ENCODE data around the gene CLEC2L.

CLEC2L gene

GRCh38 chr7:139488810-139489209 is 34.7 kb upstream of the CLEC2L start:
- Histone ChIP-seq H3K9ac (ENCODE audit: low read length) (no peak overlapping the region), H3K79me1 (replicated peaks; ENCODE audit: low read length, poor library complexity, severe bottlenecking) (no peaks in the 10 kb centered on the region), H3K4me1 (ENCODE audit: control insufficient read depth, insufficient read depth, low read depth, low read length) (peaks cover 9% of the 10 kb centered on the region), H4K8ac (ENCODE audit: low read length) (no peak overlapping the region), H3K27ac (ENCODE audit: low read length, poor library complexity, severe bottlenecking) (peak overlapping the region; percentile 71), H2BK15ac (ENCODE audit: low read depth, poor library complexity, severe bottlenecking) (no peak overlapping the region), H2AK5ac (ENCODE audit: low read length, severe bottlenecking) (no peak overlapping the region), H3K4me3 (ENCODE audit: insufficient read depth in 1 of 2, low read depth in 1 of 2, low read length in 2 of 2) (no peak overlapping the region), H2BK12ac (ENCODE audit: low read length in 2 of 2) (no peak overlapping the region), H3K14ac (ENCODE audit: low read length in 2 of 2) (no peak overlapping the region), H4K91ac (ENCODE audit: low read length) (no peak overlapping the region), H2AFZ (ENCODE audit: low read depth, low read length) (no peak overlapping the region), H2BK120ac (ENCODE audit: low read depth, low read length) (no peak overlapping the region), H3K18ac (ENCODE audit: low read depth in 1 of 2, low read length in 2 of 2) (no peak overlapping the region), H3K4me2 (ENCODE audit: low read length, poor library complexity, severe bottlenecking) (no peak overlapping the region), H3K4ac (ENCODE audit: low read depth in 1 of 2, low read length in 2 of 2) (no peak overlapping the region), H3K23ac (ENCODE audit: low read length in 2 of 2) (no peak overlapping the region), H3K27me3 (ENCODE audit: control insufficient read depth in 1 of 2, insufficient read depth in 1 of 2, low read length in 2 of 2) (peaks cover 34 to 64% of the 10 kb centered on the region in 2 experiments), H3K9me3 (ENCODE audit: control insufficient read depth, low read length) (peaks cover 11% of the 10 kb centered on the region), H2BK5ac (ENCODE audit: low read depth, low read length, poor library complexity, severe bottlenecking) (no peak overlapping the region), H3K36me3 (ENCODE audit: control insufficient read depth in 1 of 2, insufficient read depth in 2 of 2, low read depth in 1 of 2, low read length in 2 of 2) (no peaks in the 10 kb centered on the region)
- whole genome bisulfite sequencing = 49% methylated on average over 3 of the region's 4 CpGs
- DNase-seq = peak; percentile 4

GRCh38 chr7:139490130-139490529 is 33.4 kb upstream of the CLEC2L start:
- H3K23ac ChIP-seq (ENCODE audit: low read length in 2 of 2) = no peak overlapping the region
- no peak overlapping the region for H3K18ac ChIP-seq (ENCODE audit: low read depth in 1 of 2, low read length in 2 of 2)
- H3K9me3 ChIP-seq (ENCODE audit: control insufficient read depth, low read length) = peaks cover 11% of the 10 kb centered on the region
- 74% methylated on average over 4 of the region's 5 CpGs for WGBS
- H4K91ac ChIP-seq (ENCODE audit: low read length) = no peak overlapping the region
- H4K8ac ChIP-seq (ENCODE audit: low read length) = no peak overlapping the region
- H3K4me2 ChIP-seq (ENCODE audit: low read length, poor library complexity, severe bottlenecking) = no peak overlapping the region
- H3K27me3 ChIP-seq (ENCODE audit: control insufficient read depth in 1 of 2, insufficient read depth in 1 of 2, low read length in 2 of 2) = peaks cover 39 to 63% of the 10 kb centered on the region in 2 experiments
- H2BK5ac ChIP-seq (ENCODE audit: low read depth, low read length, poor library complexity, severe bottlenecking) = no peak overlapping the region
- DNase-seq = no peak
- H2BK15ac ChIP-seq (ENCODE audit: low read depth, poor library complexity, severe bottlenecking) = no peak overlapping the region
- H3K14ac ChIP-seq (ENCODE audit: low read length in 2 of 2) = no peak overlapping the region
- H3K79me1 ChIP-seq (replicated peaks; ENCODE audit: low read length, poor library complexity, severe bottlenecking) = no peaks in the 10 kb centered on the region
- H2AFZ ChIP-seq (ENCODE audit: low read depth, low read length) = no peak overlapping the region
- no peak overlapping the region for H2BK120ac ChIP-seq (ENCODE audit: low read depth, low read length)
- no peak overlapping the region for H2BK12ac ChIP-seq (ENCODE audit: low read length in 2 of 2)
- no peak overlapping the region for H3K9ac ChIP-seq (ENCODE audit: low read length)
- H3K4me1 ChIP-seq (ENCODE audit: control insufficient read depth, insufficient read depth, low read depth, low read length) = peaks cover 11% of the 10 kb centered on the region
- H3K27ac ChIP-seq (ENCODE audit: low read length, poor library complexity, severe bottlenecking) = no peak overlapping the region
- no peak overlapping the region for H2AK5ac ChIP-seq (ENCODE audit: low read length, severe bottlenecking)
- H3K4ac ChIP-seq (ENCODE audit: low read depth in 1 of 2, low read length in 2 of 2) = no peak overlapping the region
- no peaks in the 10 kb centered on the region for H3K36me3 ChIP-seq (ENCODE audit: control insufficient read depth in 1 of 2, insufficient read depth in 2 of 2, low read depth in 1 of 2, low read length in 2 of 2)
- no peak overlapping the region for H3K4me3 ChIP-seq (ENCODE audit: insufficient read depth in 1 of 2, low read depth in 1 of 2, low read length in 2 of 2)

- no peak overlapping the region for H4K8ac ChIP-seq (ENCODE audit: low read length)
- H2BK15ac ChIP-seq (ENCODE audit: low read depth, poor library complexity, severe bottlenecking) = no peak overlapping the region
- no peak overlapping the region for H3K23ac ChIP-seq (ENCODE audit: low read length in 2 of 2)
- no peak overlapping the region for H3K14ac ChIP-seq (ENCODE audit: low read length in 2 of 2)
- H3K36me3 ChIP-seq (ENCODE audit: control insufficient read depth in 1 of 2, insufficient read depth in 2 of 2, low read depth in 1 of 2, low read length in 2 of 2) = no peaks in the 10 kb centered on the region
- no peak overlapping the region for H3K4me2 ChIP-seq (ENCODE audit: low read length, poor library complexity, severe bottlenecking)
- no peak overlapping the region for H4K91ac ChIP-seq (ENCODE audit: low read length)
- peaks cover 11% of the 10 kb centered on the region for H3K9me3 ChIP-seq (ENCODE audit: control insufficient read depth, low read length)
- no peak for DNase-seq
- H2AFZ ChIP-seq (ENCODE audit: low read depth, low read length) = no peak overlapping the region
- H2AK5ac ChIP-seq (ENCODE audit: low read length, severe bottlenecking) = no peak overlapping the region
- no peak overlapping the region for H3K4me3 ChIP-seq (ENCODE audit: insufficient read depth in 1 of 2, low read depth in 1 of 2, low read length in 2 of 2)
- H3K4me1 ChIP-seq (ENCODE audit: control insufficient read depth, insufficient read depth, low read depth, low read length) = peaks cover 13% of the 10 kb centered on the region
- no peaks in the 10 kb centered on the region for H3K79me1 ChIP-seq (replicated peaks; ENCODE audit: low read length, poor library complexity, severe bottlenecking)
- no peak overlapping the region for H2BK5ac ChIP-seq (ENCODE audit: low read depth, low read length, poor library complexity, severe bottlenecking)
- peaks cover 45 to 60% of the 10 kb centered on the region in 2 experiments for H3K27me3 ChIP-seq (ENCODE audit: control insufficient read depth in 1 of 2, insufficient read depth in 1 of 2, low read length in 2 of 2)
- no peak overlapping the region for H2BK120ac ChIP-seq (ENCODE audit: low read depth, low read length)
- WGBS = 60% methylated on average over 1 of the region's 1 CpG
- no peak overlapping the region for H3K9ac ChIP-seq (ENCODE audit: low read length)
- no peak overlapping the region for H3K27ac ChIP-seq (ENCODE audit: low read length, poor library complexity, severe bottlenecking)
- no peak overlapping the region for H3K18ac ChIP-seq (ENCODE audit: low read depth in 1 of 2, low read length in 2 of 2)
- no peak overlapping the region for H3K4ac ChIP-seq (ENCODE audit: low read depth in 1 of 2, low read length in 2 of 2)
- H2BK12ac ChIP-seq (ENCODE audit: low read length in 2 of 2) = no peak overlapping the region
These were observed 31.2 kb upstream of the CLEC2L start for GRCh38 chr7:139492293-139492692.

- H2AK5ac ChIP-seq (ENCODE audit: low read length, severe bottlenecking) = no peak overlapping the region
- no peak for DNase-seq
- H3K27ac ChIP-seq (ENCODE audit: low read length, poor library complexity, severe bottlenecking) = no peak overlapping the region
- no peak overlapping the region for H3K4me2 ChIP-seq (ENCODE audit: low read length, poor library complexity, severe bottlenecking)
- H3K9me3 ChIP-seq (ENCODE audit: control insufficient read depth, low read length) = peaks cover 11% of the 10 kb centered on the region
- peaks cover 9% of the 10 kb centered on the region for H3K4me1 ChIP-seq (ENCODE audit: control insufficient read depth, insufficient read depth, low read depth, low read length)
- H2AFZ ChIP-seq (ENCODE audit: low read depth, low read length) = no peak overlapping the region
- no peak overlapping the region for H2BK120ac ChIP-seq (ENCODE audit: low read depth, low read length)
- H3K4me3 ChIP-seq (ENCODE audit: insufficient read depth in 1 of 2, low read depth in 1 of 2, low read length in 2 of 2) = no peak overlapping the region
- H3K23ac ChIP-seq (ENCODE audit: low read length in 2 of 2) = no peak overlapping the region
- no peak overlapping the region for H3K14ac ChIP-seq (ENCODE audit: low read length in 2 of 2)
- WGBS = 80% methylated on average over 4 of the region's 5 CpGs
- no peak overlapping the region for H3K9ac ChIP-seq (ENCODE audit: low read length)
- no peak overlapping the region for H3K18ac ChIP-seq (ENCODE audit: low read depth in 1 of 2, low read length in 2 of 2)
- H2BK12ac ChIP-seq (ENCODE audit: low read length in 2 of 2) = no peak overlapping the region
- H3K36me3 ChIP-seq (ENCODE audit: control insufficient read depth in 1 of 2, insufficient read depth in 2 of 2, low read depth in 1 of 2, low read length in 2 of 2) = no peaks in the 10 kb centered on the region
- H3K79me1 ChIP-seq (replicated peaks; ENCODE audit: low read length, poor library complexity, severe bottlenecking) = no peaks in the 10 kb centered on the region
- H4K91ac ChIP-seq (ENCODE audit: low read length) = no peak overlapping the region
- H3K4ac ChIP-seq (ENCODE audit: low read depth in 1 of 2, low read length in 2 of 2) = no peak overlapping the region
- no peak overlapping the region for H4K8ac ChIP-seq (ENCODE audit: low read length)
- H3K27me3 ChIP-seq (ENCODE audit: control insufficient read depth in 1 of 2, insufficient read depth in 1 of 2, low read length in 2 of 2) = peaks cover 50 to 55% of the 10 kb centered on the region in 2 experiments
- no peak overlapping the region for H2BK15ac ChIP-seq (ENCODE audit: low read depth, poor library complexity, severe bottlenecking)
- no peak overlapping the region for H2BK5ac ChIP-seq (ENCODE audit: low read depth, low read length, poor library complexity, severe bottlenecking)
These were observed 28.5 kb upstream of the CLEC2L start for GRCh38 chr7:139494835-139495579.
